Astrocyte of the hippocampus (primary cell): ENCODE results near the gene IL1RL1.

ENCODE experiments used
- DNase-seq: peaks from one replicate; pipeline ENCODE4 v3.0.0; 2011; ENCODE audit warnings: low read depth, low spot score

Gene IL1RL1

GRCh38 chr2:102367331-102367971, 56.1 kb downstream of the IL1RL1 start:
- DNase-seq, result no peak

DNA sequence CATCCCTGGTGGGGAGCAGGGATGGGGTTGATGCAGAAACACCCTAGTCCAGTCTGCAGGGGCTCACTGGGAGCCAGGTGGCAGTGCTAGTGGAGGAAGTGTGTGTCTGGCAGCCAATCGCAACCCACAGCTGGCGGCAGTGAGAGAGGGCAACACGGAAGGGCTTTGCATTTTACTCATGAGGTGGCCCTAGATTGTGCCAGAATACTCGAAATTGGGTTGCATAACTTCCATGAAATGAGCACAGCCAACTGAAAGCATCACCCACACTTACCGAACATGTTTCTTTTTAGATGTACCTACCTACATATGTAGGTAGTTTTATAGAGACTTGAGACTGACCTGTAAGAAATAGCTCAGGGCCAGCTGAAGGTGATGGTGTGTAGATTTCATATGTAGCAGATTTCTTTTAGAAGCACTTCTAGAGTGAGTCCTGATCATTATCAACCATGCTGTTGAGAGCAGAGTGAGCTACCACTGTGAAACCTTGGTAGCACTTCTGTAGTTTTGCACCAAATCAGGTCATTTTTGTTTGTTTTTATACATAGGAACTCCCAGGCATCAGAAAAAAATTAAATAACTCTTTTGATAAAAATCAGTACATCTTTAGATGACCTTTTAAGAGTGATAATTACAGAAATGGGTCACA, 57.2 kb downstream of the IL1RL1 start:
- DNase-seq, result no peak

- DNase-seq, result no peak
Observed at GRCh38 chr2:102369866-102370265, 58.5 kb downstream of the IL1RL1 start.

GRCh38 chr2:102376052-102376591, 64.8 kb downstream of the IL1RL1 start:
- DNase-seq, result no peak

DNA sequence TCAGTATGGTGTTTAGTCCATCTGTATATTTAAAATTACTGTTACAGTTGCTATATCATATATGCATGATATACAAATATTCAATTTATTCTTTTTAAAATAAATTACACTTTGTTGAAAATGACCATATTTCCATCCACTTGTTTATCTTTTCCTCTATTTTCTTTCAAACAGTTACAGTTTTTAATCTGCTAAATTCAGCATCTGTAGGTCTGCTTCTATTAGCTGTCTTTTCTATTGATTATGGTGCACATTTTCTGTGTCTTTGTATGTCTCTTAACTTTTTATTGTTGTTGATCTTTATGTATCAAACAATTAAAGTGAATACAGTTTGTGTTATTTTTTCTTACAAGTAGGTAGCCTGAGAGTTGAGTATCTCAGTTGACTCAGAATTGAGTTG, 72.4 kb downstream of the IL1RL1 start:
- DNase-seq, result no peak

DNA sequence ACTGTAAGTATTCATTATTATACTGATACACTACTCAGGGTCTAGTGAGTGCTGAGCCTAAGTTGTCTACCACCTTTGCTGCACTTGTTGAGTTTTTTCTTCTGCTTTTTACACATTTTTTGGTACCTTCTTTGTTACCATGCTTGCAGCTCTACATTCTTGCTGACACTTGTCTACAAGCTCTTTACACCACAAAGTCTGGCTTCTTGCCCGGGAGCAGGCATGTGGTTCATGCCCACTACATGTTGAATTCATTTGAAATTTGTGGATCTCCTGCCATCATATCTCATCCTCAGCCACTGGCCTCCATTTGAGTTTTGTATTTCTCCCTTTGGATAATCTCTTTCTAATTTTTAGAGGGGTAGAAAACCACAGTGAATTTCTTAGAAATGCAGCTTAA, 74.2 kb downstream of the IL1RL1 start:
- DNase-seq, result peak; percentile 54

- DNase-seq, result no peak
Observed at GRCh38 chr2:102386004-102386403, 74.6 kb downstream of the IL1RL1 start.

DNA sequence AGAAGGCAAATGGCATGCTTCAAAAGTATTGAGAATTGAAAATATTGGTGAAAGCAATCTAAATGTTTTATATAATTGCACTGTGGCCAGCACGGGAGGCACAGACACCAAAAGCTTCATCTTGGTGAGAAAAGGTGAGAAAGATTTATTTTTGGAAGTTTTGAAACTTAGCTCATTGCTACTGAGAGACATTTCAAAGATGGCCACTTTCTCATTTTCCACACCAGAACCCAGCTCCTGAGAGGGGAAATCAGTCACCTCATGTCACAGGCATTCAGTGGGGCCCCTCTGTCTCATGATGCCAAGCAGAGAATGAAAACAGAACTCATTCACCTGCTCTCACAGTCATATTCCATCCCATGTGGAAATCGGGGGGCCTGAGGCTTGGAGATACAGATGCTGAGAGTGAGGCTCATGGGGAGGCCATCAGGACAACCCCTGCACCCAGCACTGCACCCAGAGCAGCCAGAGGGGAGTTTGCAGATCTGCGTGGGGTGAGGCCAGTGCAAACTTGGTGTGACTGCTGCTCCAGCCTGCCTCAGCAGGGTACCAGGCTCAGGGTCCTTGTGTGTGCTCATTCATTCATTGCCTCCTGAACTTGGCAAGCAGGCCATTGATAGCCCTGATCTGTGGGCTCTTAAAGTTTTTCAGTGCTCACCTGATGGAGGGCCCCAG, 75.6 kb downstream of the IL1RL1 start:
- DNase-seq, result no peak

- DNase-seq, result no peak
Observed at GRCh38 chr2:102387763-102388546, 76.6 kb downstream of the IL1RL1 start.

DNA sequence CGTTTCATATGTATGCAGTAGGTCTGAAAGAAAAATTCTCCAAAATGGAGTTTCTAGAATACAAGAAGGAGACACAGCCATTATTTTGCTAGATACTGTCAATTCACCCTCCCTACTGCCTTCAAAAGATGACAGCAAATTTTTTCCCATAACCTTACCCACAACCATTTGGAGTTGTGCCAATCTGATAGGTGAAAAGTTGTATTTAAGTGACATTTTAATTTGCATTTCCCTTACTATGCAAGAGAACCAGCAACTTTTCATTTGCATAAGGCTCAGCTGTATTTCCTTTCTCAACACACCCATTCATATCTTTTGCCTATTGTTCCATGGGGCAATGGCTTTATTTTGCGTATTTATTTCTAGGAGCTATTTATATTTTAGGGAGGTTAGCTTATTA, 80.2 kb downstream of the IL1RL1 start:
- no peak for DNase-seq

GRCh38 chr2:102392096-102392495, 80.7 kb downstream of the IL1RL1 start:
- no peak for DNase-seq

GRCh38 chr2:102392942-102393341, 81.6 kb downstream of the IL1RL1 start:
- no peak for DNase-seq

GRCh38 chr2:102396012-102396411, 84.6 kb downstream of the IL1RL1 start:
- DNase-seq, result no peak

DNA sequence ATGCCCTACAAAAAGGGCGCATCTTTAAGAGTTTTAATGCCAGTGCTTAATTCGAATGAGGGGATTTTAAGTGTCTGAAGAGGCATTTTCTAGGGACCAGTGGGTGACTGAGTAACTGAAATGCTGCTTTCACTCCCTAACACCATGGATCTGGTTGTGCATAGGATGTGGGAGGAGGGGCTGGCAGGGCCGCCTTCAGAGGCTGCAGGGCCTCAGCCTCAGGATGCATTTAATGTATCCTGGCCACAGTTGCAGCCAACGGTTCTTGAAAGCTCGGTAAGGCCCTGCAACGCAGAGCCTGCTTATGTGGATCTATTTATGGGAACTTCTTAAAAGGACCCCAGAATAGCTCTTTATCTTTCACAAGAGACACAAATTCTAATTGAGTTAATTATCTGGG, 85.8 kb downstream of the IL1RL1 start:
- no peak for DNase-seq

GRCh38 chr2:102399499-102400141, 88.3 kb downstream of the IL1RL1 start:
- DNase-seq, result no peak

DNA sequence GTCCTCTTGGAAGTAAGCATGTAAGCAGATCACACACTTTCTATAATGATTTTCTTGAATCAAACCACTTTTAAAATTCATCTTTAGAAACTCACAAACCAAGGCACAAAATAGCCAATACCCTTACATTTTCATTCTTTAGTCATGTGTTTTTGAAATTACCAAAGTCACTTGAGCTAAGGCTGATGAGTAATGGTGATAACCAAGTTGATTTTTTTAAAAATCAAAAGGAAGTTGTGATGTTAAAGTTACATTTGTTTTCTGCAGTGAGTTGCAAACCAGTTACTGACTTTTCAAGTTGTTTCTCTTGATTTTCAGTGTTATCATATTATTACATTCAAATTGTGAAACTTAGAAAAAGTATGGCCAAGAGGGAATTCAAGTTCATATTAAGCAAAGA, 90.1 kb downstream of the IL1RL1 start:
- no peak for DNase-seq
